OCI-LY3 (cell line): ENCODE measurements around the gene LRPAP1.

Source experiments
- H2AFZ ChIP-seq: fragments of 200-600, 300-600 bp; shearing (Covaris generic); 2 replicates; pipeline ENCODE4 v1.6.0; 2014; ENCODE audit warnings: antibody characterized with exemption, low read depth, low read length
- H3K27ac ChIP-seq: fragments of 200-600, 300-600 bp; sonication (generic); 2 replicates; pipeline ENCODE4 v1.5.1; 2014; ENCODE audit warnings: mild to moderate bottlenecking, low read length, moderate library complexity, mixed read lengths
- H3K27me3 ChIP-seq: fragments of 200-600, 300-600 bp; sonication (generic); 2 replicates; pipeline ENCODE4 v1.6.1; 2014; ENCODE audit warnings: low read depth, low read length, mixed read lengths
- H3K36me3 ChIP-seq: fragments of 200-600, 300-600 bp; sonication (generic); replicated peaks from 2 replicates; pipeline ENCODE3; 2014; ENCODE audit warnings: low read depth, low read length, mixed read lengths
- H3K4me1 ChIP-seq: fragments of 300-600, 200-600 bp; sonication (generic); 2 replicates; pipeline ENCODE4 v1.6.1; 2014; ENCODE audit warnings: low read length, mixed read lengths
- H3K4me2 ChIP-seq: fragments of 200-600, 300-600 bp; sonication (generic); 2 replicates; pipeline ENCODE4 v1.6.1; 2014; ENCODE audit warnings: low read length, mixed read lengths
- H3K4me3 ChIP-seq: fragments of 300-600, 200-600 bp; sonication (generic); 2 replicates; pipeline ENCODE4 v1.5.1; 2014; ENCODE audit warnings: antibody characterized with exemption, mild to moderate bottlenecking, low read length, moderate library complexity
- H3K79me2 ChIP-seq: fragments of 300-600, 200-600 bp; shearing (Covaris generic); 2 replicates; pipeline ENCODE4 v1.6.1; 2014; ENCODE audit warnings: mild to moderate bottlenecking, low read length, mixed read lengths
- H3K9ac ChIP-seq: fragments of 300-600, 200-600 bp; shearing (Covaris generic); 2 replicates; pipeline ENCODE4 v1.6.0; 2014; ENCODE audit warnings: mild to moderate bottlenecking, low read length, moderate library complexity
- H3K9me3 ChIP-seq: fragments of 200-600, 300-600 bp; shearing (Covaris generic); 2 replicates; pipeline ENCODE4 v1.6.1; 2014; ENCODE audit warnings: low read length, mixed read lengths; ENCODE audit not compliant: insufficient read depth
- H4K20me1 ChIP-seq: fragments of 200-600, 300-600 bp; sonication (generic); 2 replicates; pipeline ENCODE4 v1.6.1; 2016; ENCODE audit warnings: low read length, mixed read lengths; ENCODE audit not compliant: insufficient read depth
- CTCF ChIP-seq: fragments of 200-600, 300-600 bp; sonication (generic); IDR thresholded peaks from 2 replicates; pipeline ENCODE4 v1.5.1; 2014; ENCODE audit warnings: antibody characterized with exemption, low read length, low read depth
- EZH2phosphoT487 ChIP-seq: fragments of 200-600 bp; shearing (Covaris generic); IDR thresholded peaks from 2 replicates; pipeline ENCODE4 v1.6.1; 2018; ENCODE audit warnings: antibody characterized with exemption, mixed run types, low read depth

LRPAP1 gene

GRCh38 chr4:3478446-3479357, 53.5 kb downstream of the LRPAP1 start:
- Histone ChIP-seq H3K36me3 (no peaks in the 10 kb centered on the region), H3K9me3 (no peaks in the 10 kb centered on the region), H3K79me2 (no peaks in the 10 kb centered on the region), H3K9ac (no peak overlapping the region), H3K27ac (no peak overlapping the region), H3K4me2 (no peak overlapping the region), H3K4me3 (no peak overlapping the region), H4K20me1 (no peaks in the 10 kb centered on the region), H2AFZ (no peak overlapping the region), H3K27me3 (peaks cover 36% of the 10 kb centered on the region), H3K4me1 (no peaks in the 10 kb centered on the region)
- TF ChIP-seq EZH2phosphoT487 (no peak), CTCF (no peak)

DNA sequence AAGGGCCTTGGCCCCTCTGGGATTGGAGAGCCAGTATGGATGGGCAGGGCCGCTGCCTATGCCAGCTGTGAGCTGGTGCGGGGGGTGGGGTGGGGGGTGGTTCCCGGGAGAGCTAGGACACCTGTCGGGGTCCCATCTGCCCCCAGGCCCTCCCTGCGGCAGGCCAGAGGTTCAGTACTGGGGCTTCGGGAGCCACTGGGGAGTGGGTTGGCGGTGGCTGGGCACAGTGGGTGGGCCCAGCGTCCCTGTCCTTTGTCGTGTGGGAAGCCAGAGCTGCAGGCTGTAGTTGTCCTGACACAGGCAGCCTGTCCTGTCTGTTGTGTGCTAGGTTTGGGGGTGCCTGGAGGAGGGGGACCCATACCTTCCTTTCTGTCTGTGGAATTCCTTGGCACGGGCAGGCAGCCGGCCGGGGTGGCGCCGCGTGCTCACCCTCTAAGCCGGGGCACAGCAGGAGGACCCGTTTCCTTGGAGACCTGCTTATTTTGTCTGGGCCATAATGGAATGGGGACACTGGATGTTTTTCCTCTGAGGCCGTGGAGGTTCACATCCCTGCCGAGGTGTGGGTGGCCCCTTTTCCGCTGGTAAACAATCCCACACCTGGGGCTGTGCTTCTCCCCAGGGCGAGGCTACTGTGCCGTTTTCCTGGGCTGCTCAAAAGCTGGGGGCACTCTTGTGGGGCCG, 54.3 kb downstream of the LRPAP1 start:
- H3K9ac ChIP-seq = no peak overlapping the region
- no peak for TF ChIP-seq EZH2phosphoT487
- TF ChIP-seq CTCF = no peak
- no peaks in the 10 kb centered on the region for H3K36me3 ChIP-seq
- H3K27me3 ChIP-seq = peaks cover 34% of the 10 kb centered on the region
- no peak overlapping the region for H2AFZ ChIP-seq
- no peak overlapping the region for H3K4me3 ChIP-seq
- no peak overlapping the region for H3K27ac ChIP-seq
- H4K20me1 ChIP-seq = no peaks in the 10 kb centered on the region
- H3K9me3 ChIP-seq = no peaks in the 10 kb centered on the region
- no peaks in the 10 kb centered on the region for H3K79me2 ChIP-seq
- no peaks in the 10 kb centered on the region for H3K4me1 ChIP-seq
- H3K4me2 ChIP-seq = no peak overlapping the region

GRCh38 chr4:3476936-3477749, 55.1 kb downstream of the LRPAP1 start:
- Histone ChIP-seq H3K27me3 (peaks cover 28% of the 10 kb centered on the region), H3K9ac (no peak overlapping the region)

More at GRCh38 chr4:3476936-3477749, 55.1 kb downstream of the LRPAP1 start:
- Histone ChIP-seq H4K20me1 (no peaks in the 10 kb centered on the region), H3K36me3 (no peaks in the 10 kb centered on the region), H3K4me2 (no peak overlapping the region), H3K27ac (no peak overlapping the region), H2AFZ (no peak overlapping the region), H3K4me3 (no peak overlapping the region), H3K79me2 (no peaks in the 10 kb centered on the region), H3K9me3 (no peaks in the 10 kb centered on the region), H3K4me1 (peaks cover 4% of the 10 kb centered on the region)
- no peak for TF ChIP-seq EZH2phosphoT487
- TF ChIP-seq CTCF = no peak
